IPS-20b (cell line): ENCODE results near the gene WDPCP.
"Not testable (repeated sequence)": the region's sequence is repeated elsewhere in the genome, so short reads cannot be mapped to it uniquely, and the experiment has no call there.

Source experiments
- H3K27ac ChIP-seq: one replicate; pipeline ENCODE4 v1.5.1; 2013; ENCODE audit warnings: low read length
- H3K27me3 ChIP-seq: 2 replicates; pipeline ENCODE4 v1.6.1; 2013; ENCODE audit warnings: mild to moderate bottlenecking, low read length, inconsistent platforms; ENCODE audit not compliant: insufficient read depth
- H3K36me3 ChIP-seq: 2 replicates; pipeline ENCODE4 v1.6.1; 2013; ENCODE audit warnings: low read depth, mild to moderate bottlenecking, inconsistent platforms, low read length, moderate library complexity; ENCODE audit not compliant: insufficient read depth
- H3K4me1 ChIP-seq: 2 replicates; pipeline ENCODE4 v1.6.1; 2013; ENCODE audit warnings: mild to moderate bottlenecking, control low read depth, inconsistent platforms, low read length, moderate library complexity; ENCODE audit not compliant: insufficient read depth
- H3K4me3 ChIP-seq: 2 replicates; pipeline ENCODE4 v1.5.1; 2013; ENCODE audit warnings: mild to moderate bottlenecking, low read length, inconsistent platforms
- H3K9ac ChIP-seq: 2 replicates; pipeline ENCODE4 v1.6.1; 2013; ENCODE audit warnings: low read depth, mild to moderate bottlenecking, inconsistent platforms, low read length, moderate library complexity
- H3K9me3 ChIP-seq: 2 replicates; pipeline ENCODE4 v1.6.1; 2013; ENCODE audit warnings: mild to moderate bottlenecking, low read depth, low read length, inconsistent platforms; ENCODE audit not compliant: insufficient read depth

WDPCP gene

GRCh38 chr2:63562751-63563150 is 25.5 kb downstream of the WDPCP start:
- Histone ChIP-seq H3K9ac (no peak overlapping the region), H3K36me3 (peaks cover 27% of the 10 kb centered on the region; the same call in 1 of the 2 replicates), H3K27me3 (no peaks in the 10 kb centered on the region), H3K27ac (no peak overlapping the region), H3K4me3 (no peak overlapping the region), H3K9me3 (peaks cover 11% of the 10 kb centered on the region), H3K4me1 (no peaks in the 10 kb centered on the region; the same call in 1 of the 2 replicates)

GRCh38 chr2:63558922-63559321 is 29.4 kb downstream of the WDPCP start:
- not testable (repeated sequence) for H3K27me3 ChIP-seq, H3K4me1 ChIP-seq, H3K4me3 ChIP-seq, H3K9ac ChIP-seq, H3K27ac ChIP-seq, H3K9me3 ChIP-seq
- H3K36me3 ChIP-seq = peaks cover 21% of the 10 kb centered on the region; the same call in 1 of the 2 replicates

- H3K4me3 ChIP-seq, H3K9ac ChIP-seq, H3K4me1 ChIP-seq, H3K27me3 ChIP-seq, H3K9me3 ChIP-seq, H3K27ac ChIP-seq: not testable (repeated sequence)
- H3K36me3 ChIP-seq = peaks cover 11% of the 10 kb centered on the region; the same call in 1 of the 2 replicates
Observed at GRCh38 chr2:63557819-63558218, 30.5 kb downstream of the WDPCP start.

- H3K4me1 ChIP-seq = peaks cover 10% of the 10 kb centered on the region; the same call in 1 of the 2 replicates
- peaks cover 4% of the 10 kb centered on the region; the same call in 1 of the 2 replicates for H3K9me3 ChIP-seq
- H3K9ac ChIP-seq = no peak overlapping the region
- no peak overlapping the region for H3K27ac ChIP-seq
- no peaks in the 10 kb centered on the region for H3K27me3 ChIP-seq
- no peaks in the 10 kb centered on the region for H3K36me3 ChIP-seq
- no peak overlapping the region for H3K4me3 ChIP-seq
Observed at GRCh38 chr2:63555931-63556330, 32.3 kb downstream of the WDPCP start.

- Histone ChIP-seq H3K4me3 (no peak overlapping the region), H3K27ac (no peak overlapping the region), H3K9ac (no peak overlapping the region), H3K27me3 (no peaks in the 10 kb centered on the region), H3K36me3 (no peaks in the 10 kb centered on the region), H3K9me3 (peaks cover 4% of the 10 kb centered on the region; the same call in 1 of the 2 replicates), H3K4me1 (peaks cover 10% of the 10 kb centered on the region; the same call in 1 of the 2 replicates)
Observed at GRCh38 chr2:63555299-63555698, 33.0 kb downstream of the WDPCP start.

- peaks cover 10% of the 10 kb centered on the region; the same call in 1 of the 2 replicates for H3K4me1 ChIP-seq
- H3K36me3 ChIP-seq = no peaks in the 10 kb centered on the region
- no peak overlapping the region for H3K27ac ChIP-seq
- H3K4me3 ChIP-seq = no peak overlapping the region
- H3K27me3 ChIP-seq = no peaks in the 10 kb centered on the region
- H3K9ac ChIP-seq = no peak overlapping the region
- H3K9me3 ChIP-seq = peaks cover 4% of the 10 kb centered on the region; the same call in 1 of the 2 replicates
Observed at GRCh38 chr2:63553049-63553448, 35.2 kb downstream of the WDPCP start.

- Histone ChIP-seq H3K36me3 (no peaks in the 10 kb centered on the region), H3K9me3 (no peaks in the 10 kb centered on the region), H3K4me3 (no peak overlapping the region), H3K4me1 (no peaks in the 10 kb centered on the region; the same call in 1 of the 2 replicates), H3K27ac (no peak overlapping the region), H3K27me3 (no peaks in the 10 kb centered on the region), H3K9ac (no peak overlapping the region)
Observed at GRCh38 chr2:63545023-63545422, 43.3 kb downstream of the WDPCP start.

GRCh38 chr2:63544017-63544627 is 44.2 kb downstream of the WDPCP start:
- Histone ChIP-seq H3K4me3 (no peak overlapping the region), H3K9ac (no peak overlapping the region), H3K27me3 (no peaks in the 10 kb centered on the region), H3K4me1 (no peaks in the 10 kb centered on the region; the same call in 1 of the 2 replicates), H3K9me3 (no peaks in the 10 kb centered on the region), H3K36me3 (no peaks in the 10 kb centered on the region), H3K27ac (no peak overlapping the region)

- H3K9me3 ChIP-seq = no peaks in the 10 kb centered on the region
- H3K9ac ChIP-seq = no peak overlapping the region
- no peak overlapping the region for H3K27ac ChIP-seq
- no peaks in the 10 kb centered on the region for H3K27me3 ChIP-seq
- H3K4me1 ChIP-seq = no peaks in the 10 kb centered on the region; the same call in 1 of the 2 replicates
- no peaks in the 10 kb centered on the region for H3K36me3 ChIP-seq
- no peak overlapping the region for H3K4me3 ChIP-seq
Observed at GRCh38 chr2:63539416-63540162, 48.7 kb downstream of the WDPCP start.

GRCh38 chr2:63538390-63538789 is 49.9 kb downstream of the WDPCP start:
- no peaks in the 10 kb centered on the region for H3K4me1 ChIP-seq
- no peaks in the 10 kb centered on the region for H3K9me3 ChIP-seq
- no peaks in the 10 kb centered on the region for H3K36me3 ChIP-seq
- H3K4me3 ChIP-seq = no peak overlapping the region
- H3K27me3 ChIP-seq = no peaks in the 10 kb centered on the region
- H3K27ac ChIP-seq = no peak overlapping the region
- H3K9ac ChIP-seq = no peak overlapping the region

- Histone ChIP-seq H3K27me3 (no peaks in the 10 kb centered on the region), H3K9ac (no peak overlapping the region), H3K9me3 (no peaks in the 10 kb centered on the region), H3K36me3 (no peaks in the 10 kb centered on the region), H3K4me1 (no peaks in the 10 kb centered on the region), H3K27ac (no peak overlapping the region), H3K4me3 (no peak overlapping the region)
Observed at GRCh38 chr2:63537306-63537705, 51.0 kb downstream of the WDPCP start.
